Measurements from ENCODE around the gene IQSEC3. TPM values are rescaled to one million over a fixed set of nuclear protein-coding genes. Genes with fewer than 3 reads are reported as not detected.

The IQSEC3 gene
- total RNA-seq, 4 donors from 2014 or later, result 1.3 to 4.4 (median 3.3) TPM

- DNase-seq (ENCODE audit: low spot score), result no peak
- no peak for TF ChIP-seq CTCF (IDR thresholded peaks at IDR 0.05)
- no peak for ATAC-seq (ENCODE audit: low FRiP score)
Observed at GRCh38 chr12:166425-167075, 100.0 kb downstream of the IQSEC3 start.

DNA sequence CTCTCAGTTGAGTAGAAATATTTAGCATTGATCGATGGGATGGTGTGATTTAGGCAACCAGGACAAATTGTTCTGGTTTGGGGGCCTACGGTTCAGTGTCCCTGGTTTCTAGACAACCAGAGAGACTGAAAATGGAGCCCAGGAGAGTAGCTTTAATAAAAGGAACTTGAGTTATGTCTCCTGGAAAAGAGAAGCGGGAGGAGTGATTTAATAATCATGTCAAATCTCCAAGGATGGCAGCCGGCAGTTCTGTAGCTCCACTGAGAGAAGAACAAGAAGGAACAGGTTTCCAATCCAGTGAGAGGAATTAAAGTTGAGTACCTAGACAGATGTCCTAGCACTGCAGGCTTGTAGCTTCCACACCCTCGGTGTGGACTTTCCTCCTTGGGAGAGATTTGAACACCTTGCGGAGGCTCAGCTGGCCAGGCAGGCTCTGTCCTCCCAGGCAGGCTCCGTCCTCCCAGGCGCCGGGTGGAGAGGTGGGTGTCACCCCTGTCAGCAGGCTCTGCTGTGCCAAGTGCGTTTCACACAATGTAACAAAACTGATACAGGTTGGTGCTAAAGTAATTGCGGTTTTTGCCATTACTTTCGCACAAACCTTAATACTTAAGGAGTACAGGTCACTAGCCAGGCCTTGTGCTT is 101.5 kb downstream of the IQSEC3 start:
- no peak for TF ChIP-seq CTCF (IDR thresholded peaks at IDR 0.05)
- ATAC-seq (ENCODE audit: low FRiP score), result no peak
- no peak for DNase-seq (ENCODE audit: low spot score)

GRCh38 chr12:168763-169525 is 102.4 kb downstream of the IQSEC3 start:
- TF ChIP-seq CTCF (IDR thresholded peaks at IDR 0.05), result no peak
- no peak for ATAC-seq (ENCODE audit: low FRiP score)
- no peak for DNase-seq (ENCODE audit: low spot score)

GRCh38 chr12:169528-170370 is 103.2 kb downstream of the IQSEC3 start:
- DNase-seq (ENCODE audit: low spot score), result no peak
- no peak for TF ChIP-seq CTCF (IDR thresholded peaks at IDR 0.05)
- ATAC-seq (ENCODE audit: low FRiP score), result no peak

- no peak for ATAC-seq (ENCODE audit: low FRiP score)
- DNase-seq (ENCODE audit: low spot score), result no peak
Observed at GRCh38 chr12:170371-171225, 104.0 kb downstream of the IQSEC3 start.

More at GRCh38 chr12:170371-171225, 104.0 kb downstream of the IQSEC3 start:
- TF ChIP-seq CTCF (IDR thresholded peaks at IDR 0.05), result no peak
